Measurements from ENCODE around the gene ANAPC4.

ANAPC4 gene

GRCh38 chr4:25425361-25425760 is 48.3 kb downstream of the ANAPC4 start:
- Histone ChIP-seq H3K36me3 (ENCODE audit: insufficient read depth) (no peaks in the 10 kb centered on the region), H4K20me1 (ENCODE audit: insufficient read depth) (no peaks in the 10 kb centered on the region), H3K27me3 (ENCODE audit: insufficient read depth, low read depth) (no peaks in the 10 kb centered on the region), H3K79me2 (ENCODE audit: insufficient read depth, low read depth) (no peaks in the 10 kb centered on the region), H3K4me2 (no peak overlapping the region), H3K27ac (no peak overlapping the region), H3K4me3 (IDR thresholded peaks at IDR 0.05; ENCODE audit: insufficient read depth, low read depth, low read length) (no peak overlapping the region), H2AFZ (ENCODE audit: low read depth) (no peak overlapping the region), H3K9ac (no peak overlapping the region), H3K4me1 (ENCODE audit: low read depth, poor library complexity, severe bottlenecking) (no peaks in the 10 kb centered on the region)
- TF ChIP-seq CTCF (conservative IDR thresholded peaks at IDR 0.05; ENCODE audit: low read depth, low read length) = no peak

- Histone ChIP-seq H3K79me2 (ENCODE audit: insufficient read depth, low read depth) (no peaks in the 10 kb centered on the region), H2AFZ (ENCODE audit: low read depth) (no peak overlapping the region), H3K27me3 (ENCODE audit: insufficient read depth, low read depth) (no peaks in the 10 kb centered on the region), H4K20me1 (ENCODE audit: insufficient read depth) (no peaks in the 10 kb centered on the region), H3K9ac (no peak overlapping the region), H3K4me1 (ENCODE audit: low read depth, poor library complexity, severe bottlenecking) (no peaks in the 10 kb centered on the region), H3K27ac (no peak overlapping the region), H3K4me2 (no peak overlapping the region), H3K36me3 (ENCODE audit: insufficient read depth) (no peaks in the 10 kb centered on the region), H3K4me3 (IDR thresholded peaks at IDR 0.05; ENCODE audit: insufficient read depth, low read depth, low read length) (no peak overlapping the region)
- TF ChIP-seq CTCF (conservative IDR thresholded peaks at IDR 0.05; ENCODE audit: low read depth, low read length) = no peak
Measured at GRCh38 chr4:25427871-25428270, 50.8 kb downstream of the ANAPC4 start.

- no peak overlapping the region for H3K4me3 ChIP-seq (IDR thresholded peaks at IDR 0.05; ENCODE audit: insufficient read depth, low read depth, low read length)
- no peaks in the 10 kb centered on the region for H3K27me3 ChIP-seq (ENCODE audit: insufficient read depth, low read depth)
- no peak overlapping the region for H3K27ac ChIP-seq
- no peak overlapping the region for H3K4me2 ChIP-seq
- H2AFZ ChIP-seq (ENCODE audit: low read depth) = no peak overlapping the region
- no peaks in the 10 kb centered on the region for H3K36me3 ChIP-seq (ENCODE audit: insufficient read depth)
- H3K4me1 ChIP-seq (ENCODE audit: low read depth, poor library complexity, severe bottlenecking) = no peaks in the 10 kb centered on the region
- H4K20me1 ChIP-seq (ENCODE audit: insufficient read depth) = no peaks in the 10 kb centered on the region
- H3K79me2 ChIP-seq (ENCODE audit: insufficient read depth, low read depth) = no peaks in the 10 kb centered on the region
- TF ChIP-seq CTCF (conservative IDR thresholded peaks at IDR 0.05; ENCODE audit: low read depth, low read length) = no peak
- no peak overlapping the region for H3K9ac ChIP-seq
Measured at GRCh38 chr4:25430630-25431029, 53.6 kb downstream of the ANAPC4 start.

- Histone ChIP-seq H3K9ac (no peak overlapping the region), H2AFZ (ENCODE audit: low read depth) (no peak overlapping the region), H3K79me2 (ENCODE audit: insufficient read depth, low read depth) (no peaks in the 10 kb centered on the region), H3K4me1 (ENCODE audit: low read depth, poor library complexity, severe bottlenecking) (no peaks in the 10 kb centered on the region), H3K4me2 (no peak overlapping the region), H3K27ac (no peak overlapping the region), H4K20me1 (ENCODE audit: insufficient read depth) (no peaks in the 10 kb centered on the region), H3K27me3 (ENCODE audit: insufficient read depth, low read depth) (no peaks in the 10 kb centered on the region), H3K4me3 (IDR thresholded peaks at IDR 0.05; ENCODE audit: insufficient read depth, low read depth, low read length) (no peak overlapping the region), H3K36me3 (ENCODE audit: insufficient read depth) (no peaks in the 10 kb centered on the region)
- no peak for TF ChIP-seq CTCF (conservative IDR thresholded peaks at IDR 0.05; ENCODE audit: low read depth, low read length)
Measured at GRCh38 chr4:25433966-25434827, 57.1 kb downstream of the ANAPC4 start.

Data from KMS-11 (cell line).